ENCODE results near the gene MAGEL2.
A peak's percentile ranks its signal among the peaks of the same experiment; 100 is the strongest.

MAGEL2 gene

DNA sequence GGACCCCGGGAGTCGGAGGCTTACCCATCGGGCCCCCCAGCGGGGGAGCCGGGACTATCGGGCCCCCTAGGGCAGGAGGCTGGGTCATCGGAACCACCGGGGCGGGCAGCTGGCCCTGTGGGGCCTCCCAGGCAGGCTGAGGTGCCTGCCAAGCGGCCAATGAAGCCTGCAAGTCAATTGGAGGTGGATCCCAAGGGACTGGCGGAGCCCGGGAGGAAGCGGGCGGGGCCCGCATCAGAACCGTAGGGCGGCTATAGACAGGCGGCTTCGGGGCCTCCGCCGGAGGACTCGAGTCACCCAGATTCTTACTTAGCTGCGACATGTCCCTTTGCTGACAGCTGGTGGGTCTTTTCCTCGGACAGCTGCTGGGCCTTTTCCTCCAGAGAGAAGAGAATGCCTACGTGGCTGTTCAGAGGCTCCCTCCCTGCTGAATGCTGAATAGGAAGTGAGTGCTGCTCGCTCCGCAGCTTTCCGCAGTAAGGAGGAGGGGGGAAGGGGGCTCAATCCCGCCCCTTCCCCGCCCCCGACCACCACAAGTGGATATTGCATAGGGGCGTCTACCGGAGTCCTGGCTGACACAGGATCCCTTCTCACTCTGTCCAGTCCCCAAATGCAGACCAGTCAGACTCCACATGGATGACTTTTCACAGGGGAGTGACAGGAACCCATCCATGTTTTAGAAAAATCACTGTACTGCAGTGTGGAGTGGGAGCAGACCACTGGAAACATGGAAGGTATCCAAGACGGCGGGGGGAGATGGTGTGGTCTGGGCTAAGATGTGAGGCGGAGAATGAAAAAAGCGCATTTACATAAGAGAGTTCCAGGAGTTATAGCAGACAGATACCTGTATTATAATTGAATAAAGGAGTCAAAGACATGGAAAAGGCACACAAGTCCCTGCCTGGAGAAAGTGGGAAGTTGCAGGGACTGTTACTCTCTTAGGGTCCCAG lies at the start of gene MAGEL2:
Gene MAGEL2 (minus strand): TSS at position 447 of the 950 bp plus-strand sequence. CDS start 125 bp downstream, at position 322.
- Histone ChIP-seq H3K27me3 (ENCODE audit: control insufficient read depth in 5 of 5, insufficient read depth in 4 of 5, low read length in 5 of 5) (peaks cover 0 to 6% (median 3%) of the 10 kb centered on the region in 5 donors), H3K36me3 (ENCODE audit: control insufficient read depth in 5 of 5, insufficient read depth in 5 of 5, low read length in 5 of 5) (no peaks in the 10 kb centered on the region), H3K9me3 (ENCODE audit: control insufficient read depth in 5 of 5, low read length in 5 of 5) (no peaks in the 10 kb centered on the region), H3K4me3 (ENCODE audit: low read depth in 1 of 5, low read length in 5 of 5) (peak within 1 kb of the TSS; percentile 38 to 59 (median 58)), H3K27ac (ENCODE audit: low read depth, low read length) (no peak within 1 kb of the TSS), H3K4me1 (ENCODE audit: control insufficient read depth in 5 of 5, insufficient read depth in 5 of 5, low read length in 5 of 5) (peaks cover 0 to 15% (median 13%) of the 10 kb centered on the region in 5 donors), H3K9ac (ENCODE audit: low read length in 5 of 5) (peak within 1 kb of the TSS in 2 of 5 donors; percentile 26 to 46)

DNA sequence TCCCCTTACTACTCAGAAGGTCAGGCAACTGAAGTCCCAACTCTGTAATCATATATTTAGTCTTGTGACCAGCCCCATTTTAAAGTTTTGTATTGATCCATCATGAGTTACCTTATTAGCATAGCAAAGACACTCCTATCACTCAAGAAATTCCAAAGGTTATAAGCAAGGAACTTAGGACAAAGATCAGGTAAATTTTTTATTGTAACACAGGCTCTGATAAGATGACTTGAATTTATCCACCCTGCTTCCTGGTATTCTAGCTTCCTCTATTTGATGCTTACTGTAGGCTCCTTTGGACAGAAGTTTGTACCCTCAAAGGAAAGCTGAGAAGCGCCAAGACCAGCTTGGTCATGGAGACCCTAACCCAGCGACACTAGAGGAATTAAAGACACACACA lies 47.6 kb upstream of the MAGEL2 start:
- Histone ChIP-seq H3K27me3 (ENCODE audit: control insufficient read depth in 5 of 5, insufficient read depth in 4 of 5, low read length in 5 of 5) (no peaks in the 10 kb centered on the region), H3K4me1 (ENCODE audit: control insufficient read depth in 5 of 5, insufficient read depth in 5 of 5, low read length in 5 of 5) (peaks cover 1 to 9% (median 8%) of the 10 kb centered on the region in 5 donors), H3K9me3 (ENCODE audit: control insufficient read depth in 5 of 5, low read length in 5 of 5) (peaks cover 0 to 3% (median 0%) of the 10 kb centered on the region in 5 donors), H3K4me3 (ENCODE audit: low read depth in 1 of 5, low read length in 5 of 5) (no peak overlapping the region), H3K27ac (ENCODE audit: low read depth, low read length) (no peak overlapping the region), H3K36me3 (ENCODE audit: control insufficient read depth in 5 of 5, insufficient read depth in 5 of 5, low read length in 5 of 5) (no peaks in the 10 kb centered on the region), H3K9ac (ENCODE audit: low read length in 5 of 5) (no peak overlapping the region)

DNA sequence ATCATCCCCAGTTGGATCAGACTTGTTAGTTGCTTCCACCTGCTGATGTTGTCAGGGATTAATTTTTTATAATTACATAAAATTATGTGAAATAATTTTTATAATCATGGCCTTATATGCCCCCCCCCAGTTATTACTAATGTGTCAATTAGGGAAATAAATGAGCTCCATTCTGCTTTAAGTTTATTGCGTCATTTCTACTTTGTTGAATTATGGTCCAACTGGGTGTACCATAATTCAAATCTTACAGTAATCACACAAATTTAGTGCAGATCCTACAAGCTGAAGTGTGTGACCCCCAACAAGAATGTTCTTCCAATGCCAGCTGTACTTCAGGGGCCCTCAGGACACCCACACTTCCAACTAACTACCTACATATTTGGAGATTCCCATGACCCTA lies 46.9 kb upstream of the MAGEL2 start:
- no peak overlapping the region for H3K4me3 ChIP-seq (ENCODE audit: low read depth in 1 of 5, low read length in 5 of 5)
- no peak overlapping the region for H3K9ac ChIP-seq (ENCODE audit: low read length in 5 of 5)
- no peak overlapping the region for H3K27ac ChIP-seq (ENCODE audit: low read depth, low read length)
- peaks cover 1 to 15% (median 14%) of the 10 kb centered on the region in 5 donors for H3K4me1 ChIP-seq (ENCODE audit: control insufficient read depth in 5 of 5, insufficient read depth in 5 of 5, low read length in 5 of 5)
- H3K27me3 ChIP-seq (ENCODE audit: control insufficient read depth in 5 of 5, insufficient read depth in 4 of 5, low read length in 5 of 5): no peaks in the 10 kb centered on the region
- no peaks in the 10 kb centered on the region for H3K36me3 ChIP-seq (ENCODE audit: control insufficient read depth in 5 of 5, insufficient read depth in 5 of 5, low read length in 5 of 5)
- peaks cover 0 to 3% (median 0%) of the 10 kb centered on the region in 5 donors for H3K9me3 ChIP-seq (ENCODE audit: control insufficient read depth in 5 of 5, low read length in 5 of 5)

DNA sequence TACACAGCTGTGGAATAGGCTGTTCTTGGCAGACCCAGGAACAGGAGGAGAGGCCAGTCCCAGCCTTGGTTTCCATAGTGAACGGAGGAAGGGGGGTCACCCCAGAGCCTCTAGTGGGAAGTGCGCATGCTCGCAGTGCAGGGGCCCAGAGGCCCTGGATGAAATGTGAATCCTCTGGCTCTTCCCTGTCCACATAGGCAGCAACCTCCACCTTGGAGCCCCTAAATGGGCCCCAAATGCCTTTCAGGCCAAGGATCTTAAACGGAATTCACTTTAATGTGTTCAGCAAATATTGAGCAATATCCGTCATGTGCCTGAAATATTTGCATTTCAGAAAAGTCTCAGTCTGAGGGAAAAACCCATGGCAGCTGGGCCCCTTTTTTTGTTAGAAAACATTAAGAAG lies 42.8 kb upstream of the MAGEL2 start:
- no peak overlapping the region for H3K4me3 ChIP-seq (ENCODE audit: low read depth in 1 of 5, low read length in 5 of 5)
- no peaks in the 10 kb centered on the region for H3K27me3 ChIP-seq (ENCODE audit: control insufficient read depth in 5 of 5, insufficient read depth in 4 of 5, low read length in 5 of 5)
- H3K9me3 ChIP-seq (ENCODE audit: control insufficient read depth in 5 of 5, low read length in 5 of 5): peaks cover 0 to 3% (median 0%) of the 10 kb centered on the region in 5 donors
- H3K27ac ChIP-seq (ENCODE audit: low read depth, low read length): peak overlapping the region; percentile 33
- no peak overlapping the region for H3K9ac ChIP-seq (ENCODE audit: low read length in 5 of 5)
- H3K4me1 ChIP-seq (ENCODE audit: control insufficient read depth in 5 of 5, insufficient read depth in 5 of 5, low read length in 5 of 5): peaks cover 1 to 31% (median 24%) of the 10 kb centered on the region in 5 donors
- no peaks in the 10 kb centered on the region for H3K36me3 ChIP-seq (ENCODE audit: control insufficient read depth in 5 of 5, insufficient read depth in 5 of 5, low read length in 5 of 5)

DNA sequence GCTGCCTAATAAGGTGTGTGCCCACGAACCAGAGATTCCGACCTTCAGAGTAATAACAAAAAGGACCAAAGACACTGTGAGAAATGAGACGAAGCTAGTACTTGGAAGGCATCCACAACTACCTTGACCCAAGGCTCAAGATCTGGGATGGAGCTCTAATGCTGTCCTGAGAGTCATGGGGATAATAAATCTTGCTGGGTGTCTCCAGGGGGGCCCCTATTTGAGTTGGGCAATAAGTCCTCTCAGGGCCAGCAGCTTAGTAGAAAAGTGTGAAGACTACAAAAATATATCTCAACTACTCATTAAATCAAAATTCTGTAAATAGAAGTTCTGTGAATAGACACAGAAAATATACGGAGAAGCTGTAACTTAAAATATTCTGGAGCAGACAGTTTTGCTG lies 42.3 kb upstream of the MAGEL2 start:
- H3K27me3 ChIP-seq (ENCODE audit: control insufficient read depth in 5 of 5, insufficient read depth in 4 of 5, low read length in 5 of 5): no peaks in the 10 kb centered on the region
- H3K4me3 ChIP-seq (ENCODE audit: low read depth in 1 of 5, low read length in 5 of 5): no peak overlapping the region
- peak overlapping the region; percentile 33 for H3K27ac ChIP-seq (ENCODE audit: low read depth, low read length)
- H3K9me3 ChIP-seq (ENCODE audit: control insufficient read depth in 5 of 5, low read length in 5 of 5): peaks cover 0 to 2% (median 0%) of the 10 kb centered on the region in 5 donors
- H3K36me3 ChIP-seq (ENCODE audit: control insufficient read depth in 5 of 5, insufficient read depth in 5 of 5, low read length in 5 of 5): no peaks in the 10 kb centered on the region
- no peak overlapping the region for H3K9ac ChIP-seq (ENCODE audit: low read length in 5 of 5)
- H3K4me1 ChIP-seq (ENCODE audit: control insufficient read depth in 5 of 5, insufficient read depth in 5 of 5, low read length in 5 of 5): peaks cover 1 to 33% (median 25%) of the 10 kb centered on the region in 5 donors

DNA sequence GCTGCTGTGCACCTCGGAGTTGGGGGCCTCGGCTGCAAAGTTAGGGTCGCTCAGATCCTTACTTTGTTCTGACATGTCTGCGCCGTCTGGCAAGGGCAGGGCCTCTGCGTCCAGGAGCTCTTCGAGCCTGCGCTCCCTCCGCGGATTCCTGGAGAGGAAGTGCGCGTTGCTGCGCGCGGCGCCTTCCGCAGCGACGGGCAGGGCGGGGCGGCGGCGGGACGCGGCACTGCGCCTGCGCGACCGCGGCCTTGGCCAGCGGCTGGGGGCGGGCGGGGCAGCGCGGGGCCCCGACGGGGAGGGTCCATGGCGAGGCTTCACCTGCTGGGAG lies 39.4 kb upstream of the MAGEL2 start, which contains the start of gene NDN:
Gene NDN (minus strand): TSS at position 163 of the 328 bp plus-strand sequence. CDS start 88 bp downstream, at position 75.
- H3K4me1 ChIP-seq (ENCODE audit: control insufficient read depth in 5 of 5, insufficient read depth in 5 of 5, low read length in 5 of 5): peaks cover 1 to 33% (median 25%) of the 10 kb centered on the region in 5 donors
- no peaks in the 10 kb centered on the region for H3K36me3 ChIP-seq (ENCODE audit: control insufficient read depth in 5 of 5, insufficient read depth in 5 of 5, low read length in 5 of 5)
- peak within 1 kb of the TSS; percentile 58 to 73 (median 61) for H3K4me3 ChIP-seq (ENCODE audit: low read depth in 1 of 5, low read length in 5 of 5)
- no peaks in the 10 kb centered on the region for H3K9me3 ChIP-seq (ENCODE audit: control insufficient read depth in 5 of 5, low read length in 5 of 5)
- no peaks in the 10 kb centered on the region for H3K27me3 ChIP-seq (ENCODE audit: control insufficient read depth in 5 of 5, insufficient read depth in 4 of 5, low read length in 5 of 5)
- H3K9ac ChIP-seq (ENCODE audit: low read length in 5 of 5): peak within 1 kb of the TSS in 4 of 5 donors; percentile 5 to 41 (median 20)
- H3K27ac ChIP-seq (ENCODE audit: low read depth, low read length): peak within 1 kb of the TSS; percentile 16

DNA sequence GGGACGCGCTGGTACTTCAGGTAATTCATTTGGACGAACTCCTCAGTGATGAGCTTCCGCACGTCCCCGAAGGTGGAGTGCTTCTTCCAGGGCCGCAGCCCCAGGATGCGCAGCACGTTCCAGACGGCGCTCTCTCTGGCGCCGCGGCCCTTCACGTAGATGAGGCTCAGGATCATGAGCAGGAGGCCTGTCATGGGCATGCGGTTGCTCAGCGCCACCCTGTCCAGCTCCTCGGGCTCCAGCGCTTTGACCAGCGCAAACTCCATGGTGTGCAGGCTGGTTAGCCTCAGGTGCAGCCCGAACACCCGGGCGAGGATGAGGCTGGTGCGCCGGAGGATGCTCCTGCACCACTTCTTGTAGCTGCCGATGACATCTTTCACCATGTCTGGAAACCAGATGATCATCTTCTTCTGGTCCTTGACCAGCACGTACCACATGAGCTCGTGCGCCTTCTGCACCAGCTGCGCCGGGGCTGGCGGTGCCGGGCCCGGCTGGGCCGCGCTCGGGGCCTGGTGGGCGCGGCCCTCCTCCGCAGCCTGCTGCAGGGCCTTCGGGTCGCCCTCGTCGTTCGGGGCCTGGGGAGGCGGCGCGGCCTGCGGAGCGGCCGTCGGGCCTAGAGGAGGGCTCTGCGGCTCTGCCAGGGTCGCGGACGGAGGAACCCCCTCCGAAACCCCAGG lies 38.9 kb upstream of the MAGEL2 start:
- Histone ChIP-seq H3K4me3 (ENCODE audit: low read depth in 1 of 5, low read length in 5 of 5) (peak overlapping the region; percentile 58 to 73 (median 61)), H3K9me3 (ENCODE audit: control insufficient read depth in 5 of 5, low read length in 5 of 5) (no peaks in the 10 kb centered on the region), H3K4me1 (ENCODE audit: control insufficient read depth in 5 of 5, insufficient read depth in 5 of 5, low read length in 5 of 5) (peaks cover 1 to 33% (median 25%) of the 10 kb centered on the region in 5 donors), H3K36me3 (ENCODE audit: control insufficient read depth in 5 of 5, insufficient read depth in 5 of 5, low read length in 5 of 5) (no peaks in the 10 kb centered on the region), H3K9ac (ENCODE audit: low read length in 5 of 5) (peak overlapping the region in 4 of 5 donors; percentile 5 to 41 (median 20)), H3K27me3 (ENCODE audit: control insufficient read depth in 5 of 5, insufficient read depth in 4 of 5, low read length in 5 of 5) (no peaks in the 10 kb centered on the region), H3K27ac (ENCODE audit: low read depth, low read length) (peak overlapping the region; percentile 16)

DNA sequence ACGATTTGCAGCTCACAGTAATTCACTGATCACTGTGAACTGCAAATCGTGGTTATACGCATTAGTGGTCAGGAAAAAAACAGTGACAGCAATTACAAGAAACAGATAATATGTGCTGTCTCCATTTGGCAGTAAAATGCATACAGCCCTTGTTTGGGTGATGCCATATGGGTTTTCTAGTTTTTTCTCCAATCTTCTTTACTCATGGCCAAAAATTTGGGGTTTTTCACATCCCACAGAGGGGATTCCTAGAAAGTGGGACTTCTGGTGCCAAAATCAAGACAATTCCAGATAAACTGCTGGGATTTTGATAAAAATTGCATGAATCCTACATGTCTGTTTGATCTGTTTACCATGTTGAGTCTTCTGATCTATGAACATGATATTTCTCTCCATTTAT lies 23.8 kb upstream of the MAGEL2 start:
- no peaks in the 10 kb centered on the region for H3K9me3 ChIP-seq (ENCODE audit: control insufficient read depth in 5 of 5, low read length in 5 of 5)
- H3K36me3 ChIP-seq (ENCODE audit: control insufficient read depth in 5 of 5, insufficient read depth in 5 of 5, low read length in 5 of 5): no peaks in the 10 kb centered on the region
- no peaks in the 10 kb centered on the region for H3K4me1 ChIP-seq (ENCODE audit: control insufficient read depth in 5 of 5, insufficient read depth in 5 of 5, low read length in 5 of 5)
- no peak overlapping the region for H3K27ac ChIP-seq (ENCODE audit: low read depth, low read length)
- H3K9ac ChIP-seq (ENCODE audit: low read length in 5 of 5): no peak overlapping the region
- H3K27me3 ChIP-seq (ENCODE audit: control insufficient read depth in 5 of 5, insufficient read depth in 4 of 5, low read length in 5 of 5): no peaks in the 10 kb centered on the region
- no peak overlapping the region for H3K4me3 ChIP-seq (ENCODE audit: low read depth in 1 of 5, low read length in 5 of 5)

DNA sequence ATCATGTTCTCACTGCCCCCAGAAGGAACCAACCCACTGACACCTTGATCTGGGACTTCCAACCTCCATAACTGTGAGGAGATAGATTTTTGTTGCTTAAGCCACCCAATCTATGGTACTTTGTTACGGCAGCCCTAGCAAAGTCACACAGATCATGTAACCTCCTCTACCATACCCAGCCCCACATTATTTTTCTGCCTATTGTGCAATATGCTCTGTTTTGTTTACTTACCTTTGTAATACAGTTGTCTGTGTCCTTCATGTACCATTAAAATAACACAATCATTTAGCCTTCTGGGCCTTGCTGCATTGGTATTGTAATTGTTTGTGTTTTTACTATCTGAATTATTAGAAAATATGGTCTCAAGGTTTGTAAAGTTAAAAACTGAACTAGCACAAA lies 23.3 kb upstream of the MAGEL2 start:
- Histone ChIP-seq H3K9me3 (ENCODE audit: control insufficient read depth in 5 of 5, low read length in 5 of 5) (no peaks in the 10 kb centered on the region), H3K4me1 (ENCODE audit: control insufficient read depth in 5 of 5, insufficient read depth in 5 of 5, low read length in 5 of 5) (no peaks in the 10 kb centered on the region), H3K27me3 (ENCODE audit: control insufficient read depth in 5 of 5, insufficient read depth in 4 of 5, low read length in 5 of 5) (no peaks in the 10 kb centered on the region), H3K27ac (ENCODE audit: low read depth, low read length) (no peak overlapping the region), H3K4me3 (ENCODE audit: low read depth in 1 of 5, low read length in 5 of 5) (no peak overlapping the region), H3K36me3 (ENCODE audit: control insufficient read depth in 5 of 5, insufficient read depth in 5 of 5, low read length in 5 of 5) (no peaks in the 10 kb centered on the region), H3K9ac (ENCODE audit: low read length in 5 of 5) (no peak overlapping the region)

DNA sequence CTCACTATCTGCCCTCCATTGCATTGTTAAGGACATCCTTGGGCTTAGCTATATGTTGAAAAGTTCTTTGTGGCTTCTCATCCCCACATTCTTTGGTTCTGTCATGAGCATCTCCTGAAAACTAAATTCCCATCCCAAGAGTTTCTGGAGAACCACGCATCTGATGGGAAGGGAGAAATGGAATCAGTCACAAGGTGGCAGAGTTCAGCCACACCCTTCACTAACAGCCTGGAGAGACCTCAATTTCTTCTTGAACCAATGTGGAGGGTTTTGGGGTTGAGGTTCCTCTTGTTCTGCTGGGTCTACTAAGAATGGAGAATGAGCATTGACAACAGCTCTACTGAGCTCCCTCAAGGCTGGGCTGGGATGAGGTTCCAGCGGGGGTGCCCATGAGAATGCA lies 15.6 kb upstream of the MAGEL2 start:
- Histone ChIP-seq H3K4me1 (ENCODE audit: control insufficient read depth in 5 of 5, insufficient read depth in 5 of 5, low read length in 5 of 5) (peaks cover 0 to 24% (median 14%) of the 10 kb centered on the region in 5 donors), H3K9me3 (ENCODE audit: control insufficient read depth in 5 of 5, low read length in 5 of 5) (no peaks in the 10 kb centered on the region), H3K27ac (ENCODE audit: low read depth, low read length) (no peak overlapping the region), H3K4me3 (ENCODE audit: low read depth in 1 of 5, low read length in 5 of 5) (no peak overlapping the region), H3K9ac (ENCODE audit: low read length in 5 of 5) (no peak overlapping the region), H3K27me3 (ENCODE audit: control insufficient read depth in 5 of 5, insufficient read depth in 4 of 5, low read length in 5 of 5) (no peaks in the 10 kb centered on the region), H3K36me3 (ENCODE audit: control insufficient read depth in 5 of 5, insufficient read depth in 5 of 5, low read length in 5 of 5) (no peaks in the 10 kb centered on the region)
